Measurements from ENCODE around the gene TTLL10.

DNA sequence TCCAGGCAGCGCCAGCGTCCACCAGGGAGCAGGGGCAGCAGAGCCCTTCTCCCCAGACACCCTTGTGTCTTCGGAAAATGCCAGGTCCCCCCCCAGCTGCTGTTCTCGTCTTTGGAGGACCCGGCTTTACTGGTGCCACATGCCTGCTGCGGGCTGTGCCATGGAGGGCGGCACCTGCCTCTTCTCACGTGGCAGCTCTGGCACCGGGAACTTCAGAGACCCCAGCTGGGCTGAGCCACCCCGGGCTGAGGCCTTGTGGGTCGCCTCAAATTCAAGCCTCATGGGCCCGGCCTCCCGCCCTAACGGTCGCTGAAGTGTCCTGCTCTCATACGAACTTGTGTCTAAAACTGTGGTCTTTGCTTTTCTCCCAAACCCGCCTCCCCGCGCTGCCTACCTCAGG lies 30.8 kb upstream of the TTLL10 start:
- no peak for TF ChIP-seq JUNB (IDR thresholded peaks at IDR 0.05)
- TF ChIP-seq, protein P1, sequence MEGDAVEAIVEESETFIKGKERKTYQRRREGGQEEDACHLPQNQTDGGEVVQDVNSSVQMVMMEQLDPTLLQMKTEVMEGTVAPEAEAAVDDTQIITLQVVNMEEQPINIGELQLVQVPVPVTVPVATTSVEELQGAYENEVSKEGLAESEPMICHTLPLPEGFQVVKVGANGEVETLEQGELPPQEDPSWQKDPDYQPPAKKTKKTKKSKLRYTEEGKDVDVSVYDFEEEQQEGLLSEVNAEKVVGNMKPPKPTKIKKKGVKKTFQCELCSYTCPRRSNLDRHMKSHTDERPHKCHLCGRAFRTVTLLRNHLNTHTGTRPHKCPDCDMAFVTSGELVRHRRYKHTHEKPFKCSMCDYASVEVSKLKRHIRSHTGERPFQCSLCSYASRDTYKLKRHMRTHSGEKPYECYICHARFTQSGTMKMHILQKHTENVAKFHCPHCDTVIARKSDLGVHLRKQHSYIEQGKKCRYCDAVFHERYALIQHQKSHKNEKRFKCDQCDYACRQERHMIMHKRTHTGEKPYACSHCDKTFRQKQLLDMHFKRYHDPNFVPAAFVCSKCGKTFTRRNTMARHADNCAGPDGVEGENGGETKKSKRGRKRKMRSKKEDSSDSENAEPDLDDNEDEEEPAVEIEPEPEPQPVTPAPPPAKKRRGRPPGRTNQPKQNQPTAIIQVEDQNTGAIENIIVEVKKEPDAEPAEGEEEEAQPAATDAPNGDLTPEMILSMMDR (IDR thresholded peaks at IDR 0.05) = no peak
- no peak for TF ChIP-seq HOXA7 (CRISPR knock-in tag; IDR thresholded peaks at IDR 0.05)
- TF ChIP-seq POLR2A (IDR thresholded peaks at IDR 0.05; ENCODE audit: low read length) = no peak
- TF ChIP-seq, protein P2, sequence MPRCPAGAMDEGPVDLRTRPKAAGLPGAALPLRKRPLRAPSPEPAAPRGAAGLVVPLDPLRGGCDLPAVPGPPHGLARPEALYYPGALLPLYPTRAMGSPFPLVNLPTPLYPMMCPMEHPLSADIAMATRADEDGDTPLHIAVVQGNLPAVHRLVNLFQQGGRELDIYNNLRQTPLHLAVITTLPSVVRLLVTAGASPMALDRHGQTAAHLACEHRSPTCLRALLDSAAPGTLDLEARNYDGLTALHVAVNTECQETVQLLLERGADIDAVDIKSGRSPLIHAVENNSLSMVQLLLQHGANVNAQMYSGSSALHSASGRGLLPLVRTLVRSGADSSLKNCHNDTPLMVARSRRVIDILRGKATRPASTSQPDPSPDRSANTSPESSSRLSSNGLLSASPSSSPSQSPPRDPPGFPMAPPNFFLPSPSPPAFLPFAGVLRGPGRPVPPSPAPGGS (IDR thresholded peaks at IDR 0.05) = no peak
- TF ChIP-seq, protein P3, sequence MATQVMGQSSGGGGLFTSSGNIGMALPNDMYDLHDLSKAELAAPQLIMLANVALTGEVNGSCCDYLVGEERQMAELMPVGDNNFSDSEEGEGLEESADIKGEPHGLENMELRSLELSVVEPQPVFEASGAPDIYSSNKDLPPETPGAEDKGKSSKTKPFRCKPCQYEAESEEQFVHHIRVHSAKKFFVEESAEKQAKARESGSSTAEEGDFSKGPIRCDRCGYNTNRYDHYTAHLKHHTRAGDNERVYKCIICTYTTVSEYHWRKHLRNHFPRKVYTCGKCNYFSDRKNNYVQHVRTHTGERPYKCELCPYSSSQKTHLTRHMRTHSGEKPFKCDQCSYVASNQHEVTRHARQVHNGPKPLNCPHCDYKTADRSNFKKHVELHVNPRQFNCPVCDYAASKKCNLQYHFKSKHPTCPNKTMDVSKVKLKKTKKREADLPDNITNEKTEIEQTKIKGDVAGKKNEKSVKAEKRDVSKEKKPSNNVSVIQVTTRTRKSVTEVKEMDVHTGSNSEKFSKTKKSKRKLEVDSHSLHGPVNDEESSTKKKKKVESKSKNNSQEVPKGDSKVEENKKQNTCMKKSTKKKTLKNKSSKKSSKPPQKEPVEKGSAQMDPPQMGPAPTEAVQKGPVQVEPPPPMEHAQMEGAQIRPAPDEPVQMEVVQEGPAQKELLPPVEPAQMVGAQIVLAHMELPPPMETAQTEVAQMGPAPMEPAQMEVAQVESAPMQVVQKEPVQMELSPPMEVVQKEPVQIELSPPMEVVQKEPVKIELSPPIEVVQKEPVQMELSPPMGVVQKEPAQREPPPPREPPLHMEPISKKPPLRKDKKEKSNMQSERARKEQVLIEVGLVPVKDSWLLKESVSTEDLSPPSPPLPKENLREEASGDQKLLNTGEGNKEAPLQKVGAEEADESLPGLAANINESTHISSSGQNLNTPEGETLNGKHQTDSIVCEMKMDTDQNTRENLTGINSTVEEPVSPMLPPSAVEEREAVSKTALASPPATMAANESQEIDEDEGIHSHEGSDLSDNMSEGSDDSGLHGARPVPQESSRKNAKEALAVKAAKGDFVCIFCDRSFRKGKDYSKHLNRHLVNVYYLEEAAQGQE (IDR thresholded peaks at IDR 0.05) = no peak
